Measurements from ENCODE around the gene CHRD.

CHRD gene

DNA sequence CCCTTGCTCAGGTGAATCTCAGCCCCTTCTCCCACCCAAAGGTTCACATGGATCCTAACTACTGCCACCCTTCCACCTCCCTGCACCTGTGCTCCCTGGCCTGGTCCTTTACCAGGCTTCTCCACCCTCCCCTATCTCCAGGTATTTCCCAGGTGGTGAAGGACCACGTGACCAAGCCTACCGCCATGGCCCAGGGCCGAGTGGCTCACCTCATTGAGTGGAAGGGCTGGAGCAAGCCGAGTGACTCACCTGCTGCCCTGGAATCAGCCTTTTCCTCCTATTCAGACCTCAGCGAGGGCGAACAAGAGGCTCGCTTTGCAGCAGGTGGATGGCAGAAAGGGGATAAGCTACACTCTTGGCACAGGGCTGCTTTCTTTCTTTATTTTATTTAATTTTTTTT lies 37.9 kb upstream of the CHRD start:
- DNase-seq (ENCODE audit: low spot score): peak; percentile 92
- ChIA-PET POLR2A (ENCODE audit: low non-redundant PET) (interaction anchor here (0.6 kb wide), 1 partner anchor 21 kb away, joined by 3 read pairs; no protein-coding TSS in a partner anchor), CTCF (no interaction called here)
- H3K27ac ChIP-seq: peak overlapping the region; percentile 69
- TF ChIP-seq, protein P1, sequence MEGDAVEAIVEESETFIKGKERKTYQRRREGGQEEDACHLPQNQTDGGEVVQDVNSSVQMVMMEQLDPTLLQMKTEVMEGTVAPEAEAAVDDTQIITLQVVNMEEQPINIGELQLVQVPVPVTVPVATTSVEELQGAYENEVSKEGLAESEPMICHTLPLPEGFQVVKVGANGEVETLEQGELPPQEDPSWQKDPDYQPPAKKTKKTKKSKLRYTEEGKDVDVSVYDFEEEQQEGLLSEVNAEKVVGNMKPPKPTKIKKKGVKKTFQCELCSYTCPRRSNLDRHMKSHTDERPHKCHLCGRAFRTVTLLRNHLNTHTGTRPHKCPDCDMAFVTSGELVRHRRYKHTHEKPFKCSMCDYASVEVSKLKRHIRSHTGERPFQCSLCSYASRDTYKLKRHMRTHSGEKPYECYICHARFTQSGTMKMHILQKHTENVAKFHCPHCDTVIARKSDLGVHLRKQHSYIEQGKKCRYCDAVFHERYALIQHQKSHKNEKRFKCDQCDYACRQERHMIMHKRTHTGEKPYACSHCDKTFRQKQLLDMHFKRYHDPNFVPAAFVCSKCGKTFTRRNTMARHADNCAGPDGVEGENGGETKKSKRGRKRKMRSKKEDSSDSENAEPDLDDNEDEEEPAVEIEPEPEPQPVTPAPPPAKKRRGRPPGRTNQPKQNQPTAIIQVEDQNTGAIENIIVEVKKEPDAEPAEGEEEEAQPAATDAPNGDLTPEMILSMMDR (conservative IDR thresholded peaks at IDR 0.05; ENCODE audit: low read depth): no peak

DNA sequence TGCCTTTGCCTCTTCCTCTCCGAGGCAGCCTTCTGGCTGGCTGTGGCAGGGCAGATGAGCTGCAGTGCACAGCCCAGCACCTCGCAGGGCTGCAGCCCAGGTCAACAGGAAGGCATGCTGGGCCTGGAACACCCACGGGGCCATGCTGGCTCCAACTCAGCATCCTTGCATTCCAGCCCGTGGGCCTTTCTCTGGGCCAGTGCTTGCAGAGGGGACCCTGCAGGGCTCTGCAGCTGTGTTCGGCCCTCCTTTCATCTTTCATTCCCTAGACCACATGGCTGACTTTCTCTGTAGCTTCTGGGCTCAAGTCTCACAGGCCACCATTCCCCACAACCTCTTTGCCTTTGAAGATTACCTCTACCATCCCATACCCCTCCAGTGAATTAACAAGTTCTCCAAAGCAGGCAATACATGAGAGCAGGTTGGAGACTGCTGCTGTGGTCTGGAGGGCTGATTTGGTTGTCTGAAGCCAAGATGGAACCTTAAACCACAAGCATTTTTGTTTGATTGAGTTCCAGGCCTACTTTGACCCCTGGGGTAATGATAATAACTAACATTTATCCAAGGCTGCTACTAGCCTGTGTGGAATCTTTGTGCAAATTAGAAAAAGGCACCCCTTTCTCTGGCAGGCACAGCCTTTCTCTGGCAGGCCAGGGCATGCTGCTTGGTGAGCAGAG lies 36.5 kb upstream of the CHRD start:
- peak overlapping the region; percentile 69 for H3K27ac ChIP-seq
- CTCF ChIA-PET: interaction anchor here (1.1 kb wide), 1 partner anchor 10 kb away, joined by 4 read pairs; no protein-coding TSS in a partner anchor
- POLR2A ChIA-PET (ENCODE audit: low non-redundant PET): interaction anchor here (0.6 to 0.7 kb wide), 2 partner anchors 15 to 38 kb away, joined by 6 to 7 read pairs; no protein-coding TSS in a partner anchor

DNA sequence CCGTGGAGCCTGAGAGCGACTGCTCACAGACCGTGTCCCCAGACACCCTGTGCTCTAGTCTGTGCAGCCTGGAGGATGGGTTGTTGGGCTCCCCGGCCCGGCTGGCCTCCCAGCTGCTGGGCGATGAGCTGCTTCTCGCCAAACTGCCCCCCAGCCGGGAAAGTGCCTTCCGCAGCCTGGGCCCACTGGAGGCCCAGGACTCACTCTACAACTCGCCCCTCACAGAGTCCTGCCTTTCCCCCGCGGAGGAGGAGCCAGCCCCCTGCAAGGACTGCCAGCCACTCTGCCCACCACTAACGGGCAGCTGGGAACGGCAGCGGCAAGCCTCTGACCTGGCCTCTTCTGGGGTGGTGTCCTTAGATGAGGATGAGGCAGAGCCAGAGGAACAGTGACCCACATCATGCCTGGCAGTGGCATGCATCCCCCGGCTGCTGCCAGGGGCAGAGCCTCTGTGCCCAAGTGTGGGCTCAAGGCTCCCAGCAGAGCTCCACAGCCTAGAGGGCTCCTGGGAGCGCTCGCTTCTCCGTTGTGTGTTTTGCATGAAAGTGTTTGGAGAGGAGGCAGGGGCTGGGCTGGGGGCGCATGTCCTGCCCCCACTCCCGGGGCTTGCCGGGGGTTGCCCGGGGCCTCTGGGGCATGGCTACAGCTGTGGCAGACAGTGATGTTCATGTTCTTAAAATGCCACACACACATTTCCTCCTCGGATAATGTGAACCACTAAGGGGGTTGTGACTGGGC lies 35.1 kb upstream of the CHRD start:
- ChIA-PET POLR2A (ENCODE audit: low non-redundant PET) (no interaction called here), CTCF (interaction anchor here (0.7 to 1.3 kb wide), 2 partner anchors 17 to 19 kb away, joined by 3 to 6 read pairs; partner anchors contain the start of genes CLCN2 and POLR2H)
- no peak for DNase-seq (ENCODE audit: low spot score)
- H3K27ac ChIP-seq: peak overlapping the region; percentile 69
- TF ChIP-seq, protein P1 (conservative IDR thresholded peaks at IDR 0.05; ENCODE audit: low read depth): no peak

More for the DNA sequence above, 36.5 kb upstream of the CHRD start:
- TF ChIP-seq, protein P1 (conservative IDR thresholded peaks at IDR 0.05; ENCODE audit: low read depth): no peak
- DNase-seq (ENCODE audit: low spot score): no peak

DNA sequence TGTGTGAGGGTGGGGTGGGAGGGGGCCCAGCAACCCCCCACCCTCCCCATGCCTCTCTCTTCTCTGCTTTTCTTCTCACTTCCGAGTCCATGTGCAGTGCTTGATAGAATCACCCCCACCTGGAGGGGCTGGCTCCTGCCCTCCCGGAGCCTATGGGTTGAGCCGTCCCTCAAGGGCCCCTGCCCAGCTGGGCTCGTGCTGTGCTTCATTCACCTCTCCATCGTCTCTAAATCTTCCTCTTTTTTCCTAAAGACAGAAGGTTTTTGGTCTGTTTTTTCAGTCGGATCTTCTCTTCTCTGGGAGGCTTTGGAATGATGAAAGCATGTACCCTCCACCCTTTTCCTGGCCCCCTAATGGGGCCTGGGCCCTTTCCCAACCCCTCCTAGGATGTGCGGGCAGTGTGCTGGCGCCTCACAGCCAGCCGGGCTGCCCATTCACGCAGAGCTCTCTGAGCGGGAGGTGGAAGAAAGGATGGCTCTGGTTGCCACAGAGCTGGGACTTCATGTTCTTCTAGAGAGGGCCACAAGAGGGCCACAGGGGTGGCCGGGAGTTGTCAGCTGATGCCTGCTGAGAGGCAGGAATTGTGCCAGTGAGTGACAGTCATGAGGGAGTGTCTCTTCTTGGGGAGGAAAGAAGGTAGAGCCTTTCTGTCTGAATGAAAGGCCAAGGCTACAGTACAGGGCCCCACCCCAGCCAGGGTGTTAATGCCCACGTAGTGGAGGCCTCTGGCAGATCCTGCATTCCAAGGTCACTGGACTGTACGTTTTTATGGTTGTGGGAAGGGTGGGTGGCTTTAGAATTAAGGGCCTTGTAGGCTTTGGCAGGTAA lies 34.3 kb upstream of the CHRD start:
- peak; percentile 75 for DNase-seq (ENCODE audit: low spot score)

DNA sequence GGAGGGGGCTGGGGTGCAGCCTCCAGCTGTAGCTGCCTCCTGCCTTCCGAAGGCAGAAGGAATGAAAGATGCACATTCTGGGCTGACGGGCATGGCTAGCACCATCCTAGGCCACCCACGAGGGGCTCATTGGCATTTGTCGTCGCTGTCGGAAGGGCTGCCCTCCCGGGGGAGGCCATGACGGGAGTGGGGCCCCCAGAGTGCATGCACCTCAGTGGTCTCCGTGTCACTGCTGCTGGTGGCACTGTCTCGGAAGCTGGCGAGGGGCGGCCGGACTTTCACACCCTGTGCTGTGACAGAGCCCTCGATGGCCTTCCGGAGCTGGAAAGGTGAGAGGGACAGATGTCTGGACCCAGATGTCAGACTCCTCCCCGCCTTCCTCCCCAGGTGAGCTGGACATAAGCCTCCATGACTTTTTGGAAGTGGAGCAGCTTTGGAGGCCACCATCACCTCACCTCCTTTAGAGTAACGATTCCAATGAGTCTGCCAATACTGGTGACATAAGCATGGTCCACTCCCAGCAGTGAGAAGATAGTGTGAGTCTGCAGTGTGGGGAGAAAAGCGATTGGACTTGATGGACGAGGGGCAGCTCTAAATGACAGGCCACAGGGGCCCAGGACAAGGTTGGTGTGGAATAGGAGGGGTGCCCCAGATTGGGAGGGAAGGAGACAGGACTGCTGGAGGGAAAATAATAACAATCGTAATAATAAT lies 33.2 kb upstream of the CHRD start:
- POLR2A ChIA-PET (ENCODE audit: low non-redundant PET): no interaction called here
- CTCF ChIA-PET: interaction anchor here (0.8 to 1.5 kb wide), 4 partner anchors 14 to 195 kb away, joined by 3 to 6 read pairs (median 4); partner anchors contain the start of genes CLCN2 and POLR2H
- TF ChIP-seq, protein P1 (conservative IDR thresholded peaks at IDR 0.05; ENCODE audit: low read depth): no peak
- H3K27ac ChIP-seq: peak overlapping the region; percentile 69
- no peak for DNase-seq (ENCODE audit: low spot score)

More for the DNA sequence above, 34.3 kb upstream of the CHRD start:
- peak overlapping the region; percentile 69 for H3K27ac ChIP-seq
- TF ChIP-seq, protein P1 (conservative IDR thresholded peaks at IDR 0.05; ENCODE audit: low read depth): peak; percentile 52
- CTCF ChIA-PET: interaction anchor here (0.6 to 1.5 kb wide), 7 partner anchors 10 to 196 kb away, joined by 3 to 6 read pairs (median 3); partner anchors contain the start of genes CLCN2 and POLR2H
- POLR2A ChIA-PET (ENCODE audit: low non-redundant PET): interaction anchor here (0.6 kb wide), 1 partner anchor 46 kb away, joined by 4 read pairs; the partner anchor contains the start of gene PSMD2

Data from RWPE1 (cell line).